HG03064 (cell line): ENCODE measurements around the gene LLCFC1.

ENCODE experiments used
- ATAC-seq: cut with Tn5 transposase; IDR thresholded peaks from one replicate; pipeline ENCODE4 v1.9.1; 2021; ENCODE audit warnings: low read depth; ENCODE audit not compliant: unreplicated experiment

The LLCFC1 gene

GRCh38 chr7:142935941-142936565, 3.2 kb upstream of the LLCFC1 start:
- ATAC-seq = no peak

DNA sequence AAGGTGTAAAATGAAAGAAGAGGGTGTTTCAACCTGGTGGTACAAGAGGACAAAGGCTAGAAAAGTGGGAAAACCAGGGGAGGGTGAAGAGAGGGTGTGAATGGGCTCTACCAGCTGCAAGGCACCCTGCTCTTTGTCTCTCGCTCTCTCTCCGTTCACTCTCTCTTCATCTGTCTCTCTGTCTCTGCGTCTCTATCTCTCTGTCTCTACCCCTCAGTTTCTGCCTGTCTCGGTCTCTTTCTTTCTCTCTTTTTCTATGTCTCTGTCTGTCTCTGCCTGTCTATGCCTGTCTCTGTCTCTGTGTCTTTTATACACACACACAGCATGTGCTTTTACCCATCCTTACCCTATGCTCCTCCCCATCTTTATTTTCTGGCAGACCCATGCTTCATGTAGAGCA, 673 bp upstream of the LLCFC1 start:
- ATAC-seq = no peak

GRCh38 chr7:142940966-142941535, 1.8 kb downstream of the LLCFC1 start:
- no peak for ATAC-seq

DNA sequence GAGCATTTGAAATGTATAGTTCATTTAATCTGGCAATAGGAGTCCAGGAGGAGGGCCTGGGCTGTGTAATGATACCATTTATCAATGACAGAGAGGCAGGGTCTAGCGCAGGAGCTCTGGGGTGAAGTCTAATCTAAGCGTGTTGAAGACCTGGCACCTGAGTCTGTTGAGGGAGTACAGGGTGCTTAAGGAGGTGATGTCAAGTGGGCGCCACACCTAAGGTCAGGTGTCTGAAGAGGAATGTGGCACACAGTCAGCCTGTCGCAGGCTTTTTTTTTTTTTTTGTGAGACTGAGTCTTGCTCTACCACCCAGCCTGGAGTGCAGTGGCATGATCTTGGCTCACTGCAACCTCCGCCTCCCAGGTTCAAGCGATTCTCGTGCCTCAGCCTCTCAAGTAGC, 2.3 kb downstream of the LLCFC1 start:
- no peak for ATAC-seq

- no peak for ATAC-seq
These were observed 3.5 kb downstream of the LLCFC1 start for GRCh38 chr7:142942746-142943145.

DNA sequence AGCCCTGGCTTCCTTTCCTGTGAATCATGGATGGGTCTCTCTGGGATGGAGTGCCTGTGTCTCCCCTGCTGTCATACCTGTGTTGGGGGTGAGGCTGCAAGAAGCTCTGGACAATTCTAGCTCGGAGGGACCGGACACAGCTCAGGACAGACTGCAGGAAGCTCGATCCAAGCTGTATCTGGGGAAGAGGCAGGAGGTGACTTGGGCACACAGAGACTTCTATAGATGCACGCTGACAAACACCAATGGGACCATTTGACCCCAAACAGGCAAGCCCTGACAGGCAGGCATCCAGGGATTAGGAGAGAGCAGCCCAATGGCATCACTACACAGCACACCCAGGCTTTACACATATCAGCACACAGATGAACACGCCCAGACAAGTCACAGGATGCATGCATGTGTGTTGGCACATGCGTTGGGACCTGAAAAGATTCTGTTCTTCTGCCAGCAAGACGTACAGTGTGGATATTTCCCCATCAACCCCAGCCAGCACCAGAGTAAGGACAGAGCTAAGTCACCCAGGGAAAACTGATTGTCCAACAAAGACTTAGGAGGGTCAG, 4.5 kb downstream of the LLCFC1 start:
- ATAC-seq = no peak

- no peak for ATAC-seq
These were observed 5.7 kb downstream of the LLCFC1 start for GRCh38 chr7:142945001-142945400.

- no peak for ATAC-seq
These were observed 9.3 kb downstream of the LLCFC1 start for GRCh38 chr7:142948603-142949002.

GRCh38 chr7:142950235-142950634, 11.0 kb downstream of the LLCFC1 start:
- ATAC-seq = no peak

DNA sequence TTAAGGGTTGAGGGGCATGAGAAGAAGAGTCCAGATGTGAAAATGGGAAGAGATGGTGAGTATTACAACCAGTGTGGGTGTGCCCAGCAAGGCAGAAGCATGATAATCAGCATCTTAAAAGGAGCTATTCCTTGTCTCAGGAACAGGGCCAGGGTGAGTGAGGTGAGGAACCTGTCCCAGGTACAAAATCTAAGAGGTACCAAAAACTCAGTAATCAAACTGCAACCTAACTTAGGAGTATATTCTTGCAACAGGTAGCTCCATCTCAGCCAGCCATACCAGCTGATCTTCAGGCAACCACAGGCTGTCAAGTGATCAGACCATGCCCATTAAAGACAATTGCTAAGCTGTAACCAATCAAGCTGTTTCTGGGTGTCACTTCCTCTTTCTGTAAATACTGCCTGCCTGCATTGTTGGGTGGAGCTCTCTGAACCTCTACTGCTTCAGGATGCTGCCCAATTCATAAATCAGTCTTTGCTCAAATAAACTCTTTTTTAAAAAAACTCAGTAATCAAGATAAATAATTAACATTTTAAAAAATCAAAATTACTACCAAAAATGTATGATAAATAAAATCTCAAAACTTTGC, 15.5 kb downstream of the LLCFC1 start:
- no peak for ATAC-seq

DNA sequence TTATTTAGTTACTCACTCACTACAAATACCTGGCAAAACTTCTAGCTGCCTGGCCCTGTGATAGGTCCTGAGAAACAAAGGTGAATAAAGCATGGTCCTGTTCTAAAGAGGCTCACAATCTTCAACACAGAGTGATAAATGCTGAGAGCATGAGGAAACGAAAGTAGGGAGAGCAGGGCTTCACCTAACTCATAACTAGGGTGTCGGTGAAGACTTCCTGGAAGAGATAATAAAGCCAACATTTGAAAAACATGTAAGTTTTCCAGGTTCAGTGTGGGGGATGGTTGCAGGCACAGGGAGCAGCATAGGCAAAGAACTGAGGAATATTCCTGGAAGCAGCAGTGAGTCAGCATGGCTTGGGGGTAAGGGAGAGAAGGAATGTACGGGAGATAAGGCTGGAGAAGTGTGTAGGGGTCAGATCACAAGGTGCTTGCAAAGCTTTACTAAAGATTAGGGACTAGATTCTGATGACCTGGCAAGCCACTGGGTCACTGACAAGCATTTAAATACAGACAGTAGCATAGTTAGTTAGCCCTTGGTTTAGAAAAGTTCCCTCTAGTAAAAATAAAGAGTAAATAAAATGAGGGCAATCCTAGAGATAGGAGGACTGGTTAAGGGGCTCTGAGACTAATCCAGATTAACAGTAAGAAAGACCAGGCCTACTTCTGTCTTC, 17.8 kb downstream of the LLCFC1 start:
- ATAC-seq = no peak

DNA sequence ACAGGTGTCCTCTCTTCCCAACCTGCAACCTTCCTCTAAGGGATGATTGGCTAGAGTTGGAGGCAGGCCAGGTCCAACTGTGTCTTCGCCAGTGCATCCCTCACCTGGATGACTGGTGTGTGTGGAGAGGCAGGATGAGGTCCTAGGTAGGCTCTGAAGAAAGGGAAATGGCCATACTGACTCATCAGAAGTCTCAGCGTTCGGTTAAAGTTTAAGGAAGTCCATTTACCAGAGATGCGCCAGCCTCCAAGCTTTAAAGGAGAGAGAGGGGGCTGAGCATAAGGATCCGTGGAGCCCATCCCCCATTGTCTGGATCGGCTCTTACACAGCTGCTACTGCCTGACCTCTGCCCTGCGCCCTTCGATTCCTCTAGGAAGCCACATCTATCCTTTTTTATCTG, 18.4 kb downstream of the LLCFC1 start:
- no peak for ATAC-seq

DNA sequence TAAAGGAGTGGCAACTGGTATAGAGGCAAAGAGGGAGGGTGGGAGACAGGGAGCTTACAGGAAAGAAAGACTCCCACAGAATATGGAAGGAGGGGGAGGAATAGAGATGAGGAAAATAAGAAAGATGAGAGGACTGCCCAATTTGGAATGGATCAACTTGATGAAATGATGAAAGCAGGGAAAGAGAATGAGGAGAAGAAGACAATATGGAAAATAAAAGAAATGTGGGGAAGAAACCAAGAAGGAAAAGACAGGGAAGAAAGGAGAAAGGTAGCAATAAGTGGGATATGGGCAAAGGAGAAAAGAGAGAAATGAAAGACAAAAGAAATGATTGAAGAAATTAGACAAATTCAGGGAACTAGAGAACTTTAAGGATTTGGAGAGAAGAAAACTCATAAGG, 19.9 kb downstream of the LLCFC1 start:
- ATAC-seq = no peak

DNA sequence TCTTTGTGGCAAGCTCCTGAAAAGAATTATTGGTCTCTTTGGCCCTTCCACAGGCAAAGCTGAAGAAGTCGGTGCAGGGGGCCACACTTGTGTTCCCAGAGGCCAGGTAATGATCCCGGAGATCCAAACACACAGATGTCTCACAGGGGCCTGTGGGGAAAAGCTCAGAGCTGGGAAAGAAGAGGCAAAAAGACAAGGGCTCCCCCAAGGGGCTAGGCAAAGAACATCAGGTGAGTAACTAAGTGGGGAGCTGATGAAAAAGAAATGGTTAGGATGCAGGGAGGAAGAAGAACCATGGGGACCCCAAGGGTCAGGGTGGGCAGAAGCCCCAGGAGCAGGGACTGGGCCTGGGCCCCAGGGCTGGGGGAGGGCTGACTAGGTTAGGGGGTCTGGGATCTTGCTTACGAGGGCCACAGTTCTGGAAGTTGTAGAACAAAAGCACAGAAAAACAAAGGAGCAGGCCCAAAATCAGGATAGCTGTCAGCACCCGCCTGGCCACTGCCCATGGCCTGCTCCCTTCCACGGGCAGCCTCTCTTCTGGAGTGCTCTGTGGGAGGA, 21.8 kb downstream of the LLCFC1 start:
- ATAC-seq = no peak

GRCh38 chr7:142961595-142961972, 22.3 kb downstream of the LLCFC1 start:
- ATAC-seq = no peak

DNA sequence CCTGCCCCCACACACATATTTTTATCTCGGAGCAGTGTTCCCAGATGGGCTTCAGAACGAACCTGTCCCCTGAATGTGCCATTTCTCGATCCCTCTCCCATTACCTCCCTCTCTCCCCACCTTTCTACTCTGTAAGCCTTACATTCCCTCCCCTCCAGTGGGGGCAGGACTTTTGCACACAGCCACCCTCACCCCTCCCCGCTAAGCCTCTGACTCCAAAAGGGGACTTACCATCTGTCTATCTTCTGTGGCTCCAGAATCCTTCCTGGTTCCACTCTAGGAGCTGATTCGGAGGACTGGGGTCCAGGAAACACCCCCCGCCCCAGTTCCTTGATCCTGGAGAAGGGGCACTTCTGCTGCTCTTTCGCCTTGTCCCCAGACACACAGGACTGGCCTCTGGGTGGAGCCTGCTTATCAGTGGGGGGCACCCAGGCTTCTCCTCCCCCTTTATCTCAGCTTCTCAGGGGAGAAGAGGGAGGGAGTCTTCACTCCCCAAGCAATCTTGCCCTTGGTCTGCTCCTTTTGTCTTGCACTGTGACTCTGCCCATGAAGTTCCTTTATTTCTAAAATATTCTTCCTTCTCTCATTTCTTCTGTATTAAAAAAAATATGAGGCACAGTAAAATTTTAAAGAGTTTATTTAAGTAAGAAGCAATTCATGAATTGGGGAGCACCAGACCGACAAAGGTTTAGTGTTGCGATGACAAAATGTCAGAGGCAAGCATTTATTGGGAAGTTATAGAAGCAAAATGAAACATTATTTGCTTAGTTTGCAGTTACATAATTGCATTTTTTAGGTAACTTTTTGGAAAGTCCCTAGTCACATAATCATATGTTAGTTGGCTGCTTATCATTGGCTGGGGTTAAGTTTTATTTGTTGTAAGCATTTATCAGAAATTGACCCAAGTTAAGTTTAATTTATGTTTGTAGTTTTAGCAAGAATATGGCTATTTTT, 23.0 kb downstream of the LLCFC1 start, which contains the start of gene KEL:
TSS of gene KEL (minus strand) at position 391 of the 954 bp plus-strand sequence. CDS start at position 234, 157 bp downstream.
- ATAC-seq = no peak

DNA sequence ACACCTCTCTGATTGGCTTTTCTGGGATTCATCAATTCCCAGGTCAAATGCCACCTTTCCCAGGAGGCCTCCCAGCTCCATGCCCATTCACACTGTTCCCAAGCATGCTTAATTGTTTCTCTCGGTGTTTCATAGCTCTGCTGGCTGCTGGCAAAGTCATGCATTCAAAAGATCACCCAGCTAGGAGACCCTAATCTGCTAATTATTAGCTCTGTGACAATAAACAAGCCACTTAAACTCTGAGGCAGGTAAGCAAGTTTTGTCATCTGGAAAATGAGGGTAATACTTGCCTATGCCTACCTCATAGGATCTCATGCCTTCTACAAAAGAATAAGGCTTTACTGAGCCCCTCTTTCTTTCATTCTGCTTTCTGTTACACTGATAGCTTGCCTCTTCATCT, 23.7 kb downstream of the LLCFC1 start:
- no peak for ATAC-seq

DNA sequence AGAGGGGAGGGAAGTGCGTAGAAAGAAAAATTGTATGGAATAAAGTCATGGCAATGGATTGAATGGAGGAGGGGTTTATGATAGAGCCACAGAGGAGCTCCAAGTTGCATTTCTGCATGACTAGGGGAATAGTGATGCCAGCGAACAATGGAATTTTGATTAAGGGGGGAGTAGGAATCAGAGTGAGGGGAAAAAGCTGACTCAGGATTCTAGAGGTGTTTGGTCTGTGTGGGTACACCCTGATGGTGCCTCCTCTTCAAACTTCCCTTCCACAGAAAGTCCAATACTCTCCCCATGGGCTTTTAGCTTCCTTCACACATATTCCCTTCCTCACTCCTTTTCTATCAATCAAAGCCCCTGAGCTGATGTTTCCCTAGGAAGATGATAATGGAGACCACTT, 24.7 kb downstream of the LLCFC1 start:
- ATAC-seq = no peak

- ATAC-seq = no peak
These were observed 25.4 kb downstream of the LLCFC1 start for GRCh38 chr7:142964502-142965246.
